HepG2 (cell line): ENCODE results near the gene DNAJB2. TPM values are rescaled to one million over a fixed set of nuclear protein-coding genes. Genes with fewer than 3 reads are reported as not detected.

Source experiments
- ARID3A ChIP-seq: IDR thresholded peaks from 2 replicates; pipeline ENCODE4 v1.6.1; 2012; ENCODE audit warnings: low read depth, low read length, improper control_type of control experiment
- ATF2 ChIP-seq: sonication (generic); formaldehyde crosslinking; IDR thresholded peaks from 2 replicates; pipeline ENCODE4 v1.4.0; 2020; ENCODE audit warnings: missing genetic modification reagents
- ATF7-NPFF ChIP-seq: sonication (generic); formaldehyde crosslinking; IDR thresholded peaks from 2 replicates; pipeline ENCODE4 v1.8.1; 2023; ENCODE audit warnings: mild to moderate bottlenecking, low read depth, missing genetic modification reagents, moderate library complexity
- ATRX ChIP-seq: sonication (generic); formaldehyde crosslinking; IDR thresholded peaks from 2 replicates; pipeline ENCODE4 v1.4.0; 2020; ENCODE audit warnings: missing genetic modification reagents, borderline replicate concordance
- BCL3 ChIP-seq: sonication (generic); formaldehyde crosslinking; IDR thresholded peaks from 2 replicates; pipeline ENCODE4 v1.5.1; 2020; ENCODE audit warnings: mild to moderate bottlenecking, missing genetic modification reagents, moderate library complexity
- FOXJ3 ChIP-seq: sonication (generic); formaldehyde crosslinking; IDR thresholded peaks from 2 replicates; pipeline ENCODE4 v1.4.0; 2020; ENCODE audit warnings: missing genetic modification reagents, mild to moderate bottlenecking, borderline replicate concordance
- RBM39 ChIP-seq: fragments of 200-400 bp; formaldehyde crosslinking; IDR thresholded peaks from one replicate; pipeline ENCODE4 v1.6.1; 2018; ENCODE audit warnings: antibody characterized with exemption, mild to moderate bottlenecking, low read depth, low read length; ENCODE audit not compliant: poor library complexity, severe bottlenecking
- SAP130 ChIP-seq: IDR thresholded peaks from 2 replicates; pipeline ENCODE4 v1.6.1; 2016; ENCODE audit warnings: low read depth
- TERF1 ChIP-seq: sonication (generic); formaldehyde crosslinking; IDR thresholded peaks from 2 replicates; pipeline ENCODE4 v1.8.0; 2022; ENCODE audit warnings: mild to moderate bottlenecking, missing genetic modification reagents, moderate library complexity
- YY1 ChIP-seq: IDR thresholded peaks from 2 replicates; pipeline ENCODE4 v1.6.1; 2011; ENCODE audit warnings: low read length, low read depth, moderate library complexity, mild to moderate bottlenecking; ENCODE audit not compliant: insufficient read depth, insufficient replicate concordance
- ZC3H13 ChIP-seq: sonication (generic); formaldehyde crosslinking; IDR thresholded peaks from 2 replicates; pipeline ENCODE4 v1.8.1; 2023; ENCODE audit warnings: mild to moderate bottlenecking, missing genetic modification reagents, moderate library complexity
- ZNF264 ChIP-seq: sonication (generic); formaldehyde crosslinking; IDR thresholded peaks from 2 replicates; pipeline ENCODE4 v1.4.0; 2020; ENCODE audit warnings: missing genetic modification reagents
- ZNF317 ChIP-seq: sonication (generic); formaldehyde crosslinking; IDR thresholded peaks from 2 replicates; pipeline ENCODE4 v1.5.0; 2020; ENCODE audit warnings: mild to moderate bottlenecking, missing genetic modification reagents
- ZNF33B ChIP-seq: sonication (generic); formaldehyde crosslinking; IDR thresholded peaks from 2 replicates; pipeline ENCODE4 v1.5.1; 2020; ENCODE audit warnings: mild to moderate bottlenecking, missing genetic modification reagents
- ZNF652 ChIP-seq: IDR thresholded peaks from 2 replicates; pipeline ENCODE4 v1.6.1; 2016; ENCODE audit warnings: low read depth, borderline replicate concordance
- ZNF746 ChIP-seq: sonication (generic); formaldehyde crosslinking; IDR thresholded peaks from 2 replicates; pipeline ENCODE4 v1.8.0; 2022; ENCODE audit warnings: mild to moderate bottlenecking, missing genetic modification reagents
- ZNF792 ChIP-seq: IDR thresholded peaks from 2 replicates; pipeline ENCODE4 v1.6.1; 2016
- ZSCAN31 ChIP-seq: sonication (generic); formaldehyde crosslinking; IDR thresholded peaks from 2 replicates; pipeline ENCODE4 v1.5.0; 2020; ENCODE audit warnings: low read depth, mild to moderate bottlenecking, missing genetic modification reagents
- ZSCAN9 ChIP-seq: IDR thresholded peaks from 2 replicates; pipeline ENCODE4 v1.6.1; 2016; ENCODE audit warnings: borderline replicate concordance
- polyA plus RNA-seq, 8 experiments: library from polyadenylated mRNA; depleted of rRNA in 3 of 8; stranded (reverse) in 7 of 8; unstranded in 1 of 8; fragments of >200 nt; fragmentation: Illumina TruSeq in 4 of 8; extraction: Trizol in 4 of 8; gene quantifications; 2 replicates each; pipeline versions ENCODE4 v1.2.1 to v1.2.3, GENCODE V29; 2011 to 2016; ENCODE audit warnings: low read depth in 4 of 8, missing spikeins in 1 of 8, mixed read lengths in 1 of 8; ENCODE audit not compliant: insufficient read depth in 1 of 8
- total RNA-seq, 5 experiments: library from RNA; depleted of rRNA; stranded (reverse); fragments of >200 nt; fragmentation: Illumina TruSeq; extraction: Trizol; gene quantifications; 2 replicates each; pipeline ENCODE4 v1.2.3, GENCODE V29; 2016; ENCODE audit warnings: low read depth in 1 of 5
- TF ChIP-seq, protein P1 (sequence below): sonication (generic); formaldehyde crosslinking; IDR thresholded peaks from 2 replicates; pipeline ENCODE4 v1.4.0; 2020; ENCODE audit warnings: missing genetic modification reagents
- TF ChIP-seq, protein P2 (sequence below): sonication (generic); formaldehyde crosslinking; IDR thresholded peaks from 2 replicates; pipeline ENCODE4 v1.4.0; 2020; ENCODE audit warnings: mild to moderate bottlenecking, missing genetic modification reagents

DNAJB2 gene
- total and polyA plus RNA-seq, 2 of the 13 experiments (the other 11 are each of a cell fraction or from before 2014, with no cell fraction given) = 21.3 to 31.1 TPM

GRCh38 chr2:219277703-219278654 lies 1.2 kb upstream of the DNAJB2 start (continued):
- TF ChIP-seq ZNF264 (CRISPR knock-in tag) (no peak), ZNF746 (CRISPR knock-in tag) (no peak), ARID3A (no peak), ZNF317 (0 out of 2 replicates have a peak, but pooled peaks have one; percentile 47), ATRX (CRISPR knock-in tag) (no peak), ZNF652 (CRISPR knock-in tag) (no peak), ZSCAN31 (CRISPR knock-in tag) (no peak), ATF7-NPFF (CRISPR knock-in tag) (no peak), ZC3H13 (CRISPR knock-in tag) (no peak), YY1 (peak; percentile 32), RBM39 (no peak), ZSCAN9 (CRISPR knock-in tag) (no peak), ZNF792 (CRISPR knock-in tag) (no peak), SAP130 (CRISPR knock-in tag) (peak; percentile 69), ZNF33B (CRISPR knock-in tag) (peak; percentile 33; the same call in 1 of the 2 replicates), TERF1 (no peak), FOXJ3 (CRISPR knock-in tag) (no peak; the same call in 1 of the 2 replicates), BCL3 (CRISPR knock-in tag) (no peak; the same call in 1 of the 2 replicates), ATF2 (peak; percentile 47; the same call in 1 of the 2 replicates)
- TF ChIP-seq, protein P1, sequence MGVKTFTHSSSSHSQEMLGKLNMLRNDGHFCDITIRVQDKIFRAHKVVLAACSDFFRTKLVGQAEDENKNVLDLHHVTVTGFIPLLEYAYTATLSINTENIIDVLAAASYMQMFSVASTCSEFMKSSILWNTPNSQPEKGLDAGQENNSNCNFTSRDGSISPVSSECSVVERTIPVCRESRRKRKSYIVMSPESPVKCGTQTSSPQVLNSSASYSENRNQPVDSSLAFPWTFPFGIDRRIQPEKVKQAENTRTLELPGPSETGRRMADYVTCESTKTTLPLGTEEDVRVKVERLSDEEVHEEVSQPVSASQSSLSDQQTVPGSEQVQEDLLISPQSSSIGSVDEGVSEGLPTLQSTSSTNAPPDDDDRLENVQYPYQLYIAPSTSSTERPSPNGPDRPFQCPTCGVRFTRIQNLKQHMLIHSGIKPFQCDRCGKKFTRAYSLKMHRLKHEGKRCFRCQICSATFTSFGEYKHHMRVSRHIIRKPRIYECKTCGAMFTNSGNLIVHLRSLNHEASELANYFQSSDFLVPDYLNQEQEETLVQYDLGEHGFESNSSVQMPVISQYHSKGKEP (CRISPR knock-in tag) = 0 out of 2 replicates have a peak, but pooled peaks have one; percentile 31
- TF ChIP-seq, protein P2, sequence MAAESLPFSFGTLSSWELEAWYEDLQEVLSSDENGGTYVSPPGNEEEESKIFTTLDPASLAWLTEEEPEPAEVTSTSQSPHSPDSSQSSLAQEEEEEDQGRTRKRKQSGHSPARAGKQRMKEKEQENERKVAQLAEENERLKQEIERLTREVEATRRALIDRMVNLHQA (CRISPR knock-in tag) = no peak
